Spinal cord (tissue), 10 donors: ENCODE measurements around the gene PDE4D. TPM values are rescaled to one million over a fixed set of nuclear protein-coding genes. Genes with fewer than 3 reads are reported as not detected.
"Not testable (repeated sequence)": the region's sequence is repeated elsewhere in the genome, so short reads cannot be mapped to it uniquely, and the experiment has no call there.

ENCODE experiments used
- DNase-seq, 6 donors: peaks; one replicate each; pipeline versions ENCODE4 v3.0.0 to v3.0.0-alpha.2; 2013 to 2015; ENCODE audit warnings: low spot score in 6 of 6, low read depth in 4 of 6
- H3K27ac ChIP-seq: one replicate; pipeline ENCODE4 v1.5.1; 2013; ENCODE audit warnings: low read depth, low read length, control low read depth
- H3K27me3 ChIP-seq: one replicate; pipeline ENCODE4 v1.6.1; 2013; ENCODE audit warnings: low read length; ENCODE audit not compliant: control insufficient read depth, insufficient read depth
- H3K36me3 ChIP-seq: one replicate; pipeline ENCODE4 v1.6.1; 2013; ENCODE audit warnings: low read length; ENCODE audit not compliant: control insufficient read depth, insufficient read depth
- H3K4me1 ChIP-seq: one replicate; pipeline ENCODE4 v1.6.1; 2013; ENCODE audit warnings: low read length; ENCODE audit not compliant: control insufficient read depth, insufficient read depth
- H3K4me3 ChIP-seq: one replicate; pipeline ENCODE4 v1.5.1; 2013; ENCODE audit warnings: low read depth, low read length, control low read depth
- H3K9me3 ChIP-seq: one replicate; pipeline ENCODE4 v1.6.1; 2013; ENCODE audit warnings: low read length; ENCODE audit not compliant: control insufficient read depth, insufficient read depth
- WGBS: methylation state at CpG from one replicate; pipeline ENCODE4 v1.1.5; 2013; ENCODE audit warnings: missing lambda C conversion rate; ENCODE audit not compliant: insufficient coverage; 5-methylcytosine and 5-hydroxymethylcytosine counted together
- polyA plus RNA-seq, 2 donors: library from polyadenylated mRNA; unstranded; fragments of 120-200 nt; gene quantifications; one replicate each; pipeline ENCODE4 v1.2.1, GENCODE V29; 2013; ENCODE audit not compliant: insufficient read length in 2 of 2
- total RNA-seq, 2 donors: library from RNA; depleted of rRNA in 1 of 2; stranded (reverse); fragments of 120-200 nt in 1 of 2; fragments of >200 nt in 1 of 2; gene quantifications; one replicate each; pipeline versions ENCODE4 v1.2.3 to v1.2.4, GENCODE V29; 2013 to 2014
- donor health status: healthy.

PDE4D gene
- total and polyA plus RNA-seq, 4 donors: 16.1 to 84.0 (median 37.0) TPM

GRCh38 chr5:58961631-58962280, 931.8 kb downstream of the PDE4D start:
- no peaks in the 10 kb centered on the region for H3K27me3 ChIP-seq
- H3K4me1 ChIP-seq: no peaks in the 10 kb centered on the region
- H3K27ac ChIP-seq: no peak overlapping the region
- H3K9me3 ChIP-seq: no peaks in the 10 kb centered on the region
- no peaks in the 10 kb centered on the region for H3K36me3 ChIP-seq
- H3K4me3 ChIP-seq: no peak overlapping the region
- DNase-seq: no peak
- 80% methylated on average over 1 of the region's 3 CpGs for WGBS

- no peaks in the 10 kb centered on the region for H3K4me1 ChIP-seq
- H3K9me3 ChIP-seq: no peaks in the 10 kb centered on the region
- H3K27ac ChIP-seq: no peak overlapping the region
- H3K4me3 ChIP-seq: no peak overlapping the region
- 100% methylated on average over 1 of the region's 3 CpGs for WGBS
- no peaks in the 10 kb centered on the region for H3K36me3 ChIP-seq
- no peak for DNase-seq
- H3K27me3 ChIP-seq: no peaks in the 10 kb centered on the region
Measured at GRCh38 chr5:58958701-58959100, 934.8 kb downstream of the PDE4D start.

DNA sequence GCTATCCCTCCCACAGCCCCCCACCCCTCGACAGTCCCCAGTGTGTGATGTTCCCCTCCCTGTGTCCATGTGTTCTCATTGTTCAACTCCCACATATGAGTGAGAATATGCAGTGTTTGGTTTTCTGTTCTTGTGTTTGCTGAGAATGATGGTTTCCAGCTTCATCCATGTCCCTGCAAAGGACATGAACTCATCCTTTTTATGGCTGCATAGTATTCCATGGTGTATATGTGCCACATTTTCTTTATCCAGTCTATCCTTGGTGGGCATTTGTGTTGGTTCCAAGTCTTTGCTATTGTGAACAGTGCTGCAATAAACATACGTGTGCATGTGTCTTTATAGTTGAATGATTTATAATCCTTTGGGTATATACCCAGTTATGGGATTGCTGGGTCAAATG, 940.3 kb downstream of the PDE4D start:
- H3K27me3 ChIP-seq, H3K27ac ChIP-seq, DNase-seq, H3K4me1 ChIP-seq, H3K9me3 ChIP-seq, H3K36me3 ChIP-seq, H3K4me3 ChIP-seq: not testable (repeated sequence)
- WGBS: no CpG with 5 or more reads among the region's 2 CpGs

DNA sequence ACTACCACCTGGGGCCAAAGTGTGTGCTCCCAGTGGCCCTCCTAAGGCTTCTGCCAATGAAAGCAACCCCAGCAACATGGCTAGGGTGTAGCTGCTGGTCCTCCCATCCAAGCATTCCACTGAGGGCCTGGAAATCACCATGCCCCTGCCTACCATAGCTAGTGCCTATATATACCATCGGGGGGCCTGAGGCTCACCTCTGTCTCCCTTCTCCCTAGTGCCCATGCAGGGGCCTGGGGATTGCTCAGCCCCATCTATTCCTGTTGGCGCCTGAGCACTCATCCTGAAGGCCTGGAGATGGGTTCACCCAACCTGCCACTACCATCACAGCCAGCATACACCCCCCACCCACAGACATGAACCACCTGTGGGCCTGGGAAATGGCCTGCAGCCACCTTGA, 943.3 kb downstream of the PDE4D start:
- no peaks in the 10 kb centered on the region for H3K27me3 ChIP-seq
- no peak overlapping the region for H3K4me3 ChIP-seq
- WGBS: 69% methylated on average over 2 of the region's 2 CpGs
- no peak for DNase-seq
- no peak overlapping the region for H3K27ac ChIP-seq
- H3K36me3 ChIP-seq: no peaks in the 10 kb centered on the region
- H3K4me1 ChIP-seq: no peaks in the 10 kb centered on the region
- no peaks in the 10 kb centered on the region for H3K9me3 ChIP-seq

DNA sequence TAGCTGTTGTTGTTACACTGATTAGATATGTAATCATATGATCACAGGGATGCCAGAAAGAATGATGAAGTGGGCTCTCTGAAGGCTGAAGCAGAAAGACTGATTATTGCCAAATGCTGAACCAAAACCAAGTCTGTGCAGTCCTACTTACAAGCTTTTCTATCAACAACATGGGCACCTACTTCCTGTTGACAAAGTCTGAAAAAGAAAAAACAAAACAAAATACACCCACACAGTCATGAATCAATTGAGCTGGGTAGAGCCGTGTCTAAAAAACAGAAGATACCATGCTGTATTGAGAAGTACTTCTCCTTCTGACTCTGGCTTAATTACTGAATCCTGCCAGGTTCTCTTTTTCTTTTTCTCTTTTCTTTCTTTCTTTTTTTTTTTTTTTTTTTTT, 947.3 kb downstream of the PDE4D start:
- Histone ChIP-seq H3K27ac (no peak overlapping the region), H3K27me3 (no peaks in the 10 kb centered on the region), H3K4me3 (no peak overlapping the region), H3K9me3 (no peaks in the 10 kb centered on the region), H3K4me1 (no peaks in the 10 kb centered on the region), H3K36me3 (no peaks in the 10 kb centered on the region)
- DNase-seq: no peak
- no CpG with 5 or more reads among the region's 1 CpG for WGBS

GRCh38 chr5:58944221-58944620, 949.3 kb downstream of the PDE4D start:
- H3K27ac ChIP-seq: no peak overlapping the region
- H3K4me3 ChIP-seq: no peak overlapping the region
- no peaks in the 10 kb centered on the region for H3K36me3 ChIP-seq
- no CpG with 5 or more reads among the region's 1 CpG for WGBS
- DNase-seq: no peak
- no peaks in the 10 kb centered on the region for H3K4me1 ChIP-seq
- no peaks in the 10 kb centered on the region for H3K9me3 ChIP-seq
- H3K27me3 ChIP-seq: no peaks in the 10 kb centered on the region

- no peak overlapping the region for H3K4me3 ChIP-seq
- WGBS: 100% methylated on average over 1 of the region's 2 CpGs
- DNase-seq: peak in 1 of 6 donors; percentile 47
Measured at GRCh38 chr5:58940446-58940845, 953.1 kb downstream of the PDE4D start.

GRCh38 chr5:58939664-58940063, 953.9 kb downstream of the PDE4D start:
- Histone ChIP-seq H3K4me1 (no peaks in the 10 kb centered on the region), H3K36me3 (no peaks in the 10 kb centered on the region), H3K4me3 (no peak overlapping the region), H3K9me3 (no peaks in the 10 kb centered on the region), H3K27ac (no peak overlapping the region), H3K27me3 (no peaks in the 10 kb centered on the region)
- WGBS: 100% methylated on average over 1 of the region's 1 CpG
- DNase-seq: no peak

More at GRCh38 chr5:58940446-58940845, 953.1 kb downstream of the PDE4D start:
- no peaks in the 10 kb centered on the region for H3K4me1 ChIP-seq
- no peaks in the 10 kb centered on the region for H3K36me3 ChIP-seq
- H3K27ac ChIP-seq: no peak overlapping the region
- H3K27me3 ChIP-seq: no peaks in the 10 kb centered on the region
- no peaks in the 10 kb centered on the region for H3K9me3 ChIP-seq

DNA sequence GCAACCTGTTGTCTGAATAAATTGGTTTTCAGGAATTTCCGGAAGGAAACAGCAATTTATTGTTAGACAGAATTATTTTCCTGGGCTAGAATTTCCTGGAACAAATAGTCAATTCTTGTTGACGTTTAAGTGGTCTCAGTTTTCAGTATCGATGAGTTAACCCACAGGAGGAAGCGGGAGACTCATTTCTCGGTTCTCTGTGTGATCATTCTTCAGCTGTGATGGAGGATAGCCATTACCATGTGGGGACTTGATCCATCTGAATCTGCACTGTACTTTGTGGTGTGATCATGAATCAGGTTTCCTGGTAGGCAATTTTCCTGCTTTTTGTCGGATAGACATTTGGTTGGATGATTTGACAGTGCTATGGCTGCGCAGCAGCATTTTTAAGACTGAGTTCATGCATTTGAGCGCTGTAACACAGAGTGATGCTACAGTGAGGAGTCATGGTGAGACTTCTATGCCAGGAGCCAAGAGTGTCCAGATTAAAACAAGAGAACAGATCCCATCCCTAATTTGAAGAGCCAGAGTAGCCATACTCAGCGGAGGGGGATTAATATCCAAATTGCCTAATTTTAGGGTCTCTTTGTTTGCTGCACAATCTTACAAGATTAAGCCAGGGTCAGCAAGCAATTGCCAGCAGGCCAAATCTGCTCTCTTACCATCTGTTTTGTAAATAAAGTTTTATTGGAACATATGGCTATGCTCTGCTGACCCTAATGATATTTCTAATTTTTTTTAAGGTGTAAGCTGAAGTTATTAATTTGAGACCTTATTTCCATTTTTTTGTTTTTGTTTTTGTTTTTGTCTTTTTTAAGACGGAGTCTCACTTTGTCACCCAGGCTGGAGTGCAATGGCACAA, 954.7 kb downstream of the PDE4D start:
- no peak overlapping the region for H3K4me3 ChIP-seq
- H3K9me3 ChIP-seq: no peaks in the 10 kb centered on the region
- H3K27me3 ChIP-seq: no peaks in the 10 kb centered on the region
- H3K36me3 ChIP-seq: no peaks in the 10 kb centered on the region
- H3K27ac ChIP-seq: no peak overlapping the region
- DNase-seq: peak in 1 of 6 donors; percentile 36
- no peaks in the 10 kb centered on the region for H3K4me1 ChIP-seq
- 85% methylated on average over 9 of the region's 10 CpGs for WGBS
